CD4-positive, alpha-beta T cell treated with Interleukin-1 beta for 1 hour (primary cell): ENCODE measurements around the gene TNFRSF17.

ENCODE experiments used
- DNase-seq, 2 donors: peaks; one replicate each; pipeline ENCODE4 v3.0.0-alpha.2; 2020 to 2022

The TNFRSF17 gene

DNA sequence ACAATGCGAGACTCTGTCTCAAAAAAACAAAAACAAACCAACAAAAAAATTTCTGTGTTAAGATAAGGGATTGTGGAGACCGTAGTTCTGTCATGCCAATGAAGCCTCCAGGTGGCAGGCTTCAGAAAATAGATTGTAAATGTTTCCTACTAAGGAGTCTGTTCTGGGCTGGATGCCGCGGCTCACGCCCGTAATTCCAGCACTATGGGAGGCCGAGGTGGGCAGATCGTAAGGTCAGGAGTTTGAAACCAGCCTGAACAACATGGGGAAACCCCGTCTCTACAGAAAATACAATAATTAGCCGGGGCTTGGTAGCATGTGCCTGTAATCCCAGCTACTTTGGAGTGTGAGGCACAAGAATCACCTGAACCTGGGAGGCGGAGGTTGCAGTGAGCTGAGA lies 7.1 kb downstream of the TNFRSF17 start:
- DNase-seq = no peak

DNA sequence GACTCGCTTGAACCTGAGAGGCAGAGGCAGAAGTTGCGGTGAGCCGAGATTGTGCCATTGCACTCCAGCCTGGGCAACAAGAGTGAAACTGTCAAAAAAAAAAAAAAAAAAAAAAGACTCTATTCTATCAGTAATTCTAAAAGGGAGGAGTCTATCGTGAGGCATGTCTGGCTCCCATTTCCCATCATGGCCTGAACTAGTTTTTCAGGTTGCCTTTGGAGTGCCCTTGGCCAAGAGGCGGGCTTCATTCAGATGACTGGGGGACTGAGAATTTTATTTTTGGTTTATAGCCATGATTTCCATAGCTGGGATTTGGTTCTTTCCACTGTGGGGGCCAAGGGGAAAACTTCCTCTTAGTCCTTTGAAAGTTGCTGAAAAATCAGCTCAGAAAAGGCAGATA lies 8.1 kb downstream of the TNFRSF17 start:
- no peak for DNase-seq

DNA sequence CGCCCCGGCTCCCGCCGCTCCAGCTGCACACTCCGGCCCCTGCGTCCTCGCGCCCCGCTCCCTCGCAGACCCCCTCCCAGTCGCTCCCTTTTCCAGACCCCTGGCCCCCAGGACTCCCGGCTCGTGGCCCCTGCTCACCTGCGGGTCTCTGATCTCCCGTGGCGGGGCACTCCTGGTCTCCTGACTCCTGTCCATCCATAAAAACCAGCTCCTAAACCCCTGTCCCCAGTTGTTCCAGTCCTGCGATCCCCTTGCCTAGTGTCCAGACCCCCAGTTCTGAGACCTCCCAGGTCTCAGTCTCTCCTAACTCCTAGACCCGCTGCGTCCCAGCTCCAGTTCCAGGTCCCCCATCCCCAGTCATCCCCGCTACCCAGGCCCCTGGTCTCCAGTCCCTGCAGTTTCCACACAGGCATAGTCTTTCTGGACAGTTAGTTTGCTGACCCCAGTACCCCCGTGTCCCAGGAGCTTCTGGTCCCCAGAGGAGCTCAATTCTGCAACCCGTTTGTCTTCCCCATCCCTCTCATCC lies 11.9 kb downstream of the TNFRSF17 start:
- no peak for DNase-seq

DNA sequence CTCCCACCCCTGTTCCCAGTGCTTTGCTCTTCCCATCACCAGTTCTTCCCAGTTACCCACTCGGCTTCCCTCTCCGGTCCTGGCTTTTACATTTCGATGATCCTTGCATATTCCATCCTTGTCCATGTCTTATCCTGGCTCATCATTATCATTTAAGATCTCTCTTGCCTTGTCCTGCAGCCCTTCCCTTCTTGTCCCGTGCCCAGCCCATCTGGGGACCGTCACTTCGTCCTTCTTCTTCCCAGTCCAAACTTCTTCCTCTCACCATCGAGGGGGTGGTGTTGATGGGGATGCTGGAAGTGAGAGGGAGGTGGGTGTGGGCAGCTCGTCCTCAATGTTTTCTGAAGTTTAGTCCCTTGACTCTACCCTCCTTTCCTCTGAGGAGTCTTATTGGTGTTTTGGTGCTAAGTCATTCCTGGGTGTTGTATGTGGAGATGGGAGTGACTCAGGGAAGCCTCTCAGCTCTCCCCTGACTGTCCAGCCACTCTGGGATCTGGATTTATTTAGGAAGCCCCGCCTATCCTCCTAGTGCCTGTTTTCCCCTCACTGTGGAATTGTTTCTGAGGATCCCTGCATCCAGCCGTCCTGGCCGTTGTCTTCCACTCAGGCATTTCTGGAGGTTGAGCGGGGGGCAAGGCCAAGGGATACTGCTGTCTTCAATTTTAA lies 12.5 kb downstream of the TNFRSF17 start:
- DNase-seq = no peak

DNA sequence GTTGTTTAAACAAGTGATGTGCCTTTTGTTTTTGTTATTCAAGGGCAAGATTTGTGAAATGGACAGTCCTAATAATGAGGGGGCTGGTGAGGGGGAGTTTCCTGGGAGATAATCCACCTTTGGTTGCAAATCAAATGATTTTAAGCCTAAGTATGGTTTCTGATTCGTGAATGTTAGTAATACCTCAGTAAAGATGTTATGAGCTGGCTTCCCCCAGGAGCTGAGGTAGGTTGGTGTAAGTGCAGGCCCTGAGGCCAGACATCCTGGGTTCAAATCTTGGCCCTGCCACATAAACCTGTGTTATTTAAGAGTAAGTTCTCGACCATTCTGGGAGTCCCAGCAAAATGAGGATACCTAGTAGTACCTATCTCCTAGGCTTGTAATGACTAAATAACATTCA lies 13.1 kb downstream of the TNFRSF17 start:
- DNase-seq = no peak

DNA sequence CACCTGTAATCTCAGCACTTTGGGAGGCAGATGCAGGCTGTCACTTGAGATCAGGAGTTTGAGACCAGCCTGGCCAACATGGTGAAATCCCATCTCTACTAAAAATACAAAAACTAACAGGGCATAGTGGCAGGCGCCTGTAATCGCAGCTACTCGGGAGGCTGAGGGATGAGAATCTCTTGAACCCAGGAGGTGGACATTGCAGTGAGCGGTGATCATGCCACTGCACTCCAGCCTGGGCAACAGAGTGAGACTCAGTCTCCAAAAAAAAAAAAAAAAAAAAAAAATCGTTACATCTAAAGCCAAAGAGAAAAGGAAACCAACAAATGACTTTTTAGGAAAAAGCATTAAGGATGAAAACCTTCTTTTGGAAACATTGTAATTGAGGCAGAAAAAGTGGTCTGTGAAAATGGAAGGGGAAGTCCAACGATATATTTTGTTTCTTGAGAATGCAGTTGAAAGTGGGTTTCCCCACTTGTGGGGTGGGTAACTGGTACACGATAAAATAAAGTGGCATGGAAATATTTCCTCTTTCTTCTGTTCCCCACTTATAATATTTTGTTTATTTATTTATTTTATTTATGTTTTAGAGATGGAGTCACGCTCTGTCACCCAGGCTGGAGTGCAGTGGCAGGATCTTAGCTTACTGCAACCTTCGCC lies 14.1 kb downstream of the TNFRSF17 start:
- DNase-seq = no peak

DNA sequence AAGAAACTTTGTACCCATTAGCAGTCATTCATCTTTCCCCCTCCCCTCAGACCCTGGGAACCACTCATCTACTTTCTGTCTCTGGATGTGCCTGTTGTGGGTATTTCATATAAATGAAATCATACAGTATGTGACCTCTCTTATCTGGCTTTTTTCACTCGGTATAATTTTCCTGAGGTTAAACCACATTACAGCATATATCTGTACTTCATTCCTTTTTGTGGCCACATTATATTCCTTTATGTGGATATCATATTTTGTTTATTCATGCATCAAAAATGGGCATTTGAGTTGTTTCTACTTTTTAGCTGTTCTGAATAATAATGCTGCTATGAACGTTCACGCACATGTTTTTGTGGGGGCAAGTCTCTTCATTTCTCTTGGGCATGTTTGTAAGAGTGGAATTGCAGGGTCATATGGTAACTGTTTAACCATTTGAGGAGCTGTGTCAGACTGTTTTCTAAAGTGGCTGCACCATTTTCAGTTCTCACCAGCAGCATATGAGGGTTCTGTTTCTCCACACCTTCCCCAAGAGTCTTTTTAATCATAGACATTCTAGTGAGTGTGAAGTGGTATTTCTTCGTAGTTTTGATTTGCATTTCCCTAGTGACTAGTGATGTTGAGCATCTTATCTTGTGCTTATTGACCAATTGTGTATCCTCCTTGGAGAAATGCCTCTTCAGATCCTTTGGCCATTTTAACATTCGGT lies 15.3 kb downstream of the TNFRSF17 start:
- DNase-seq = no peak

DNA sequence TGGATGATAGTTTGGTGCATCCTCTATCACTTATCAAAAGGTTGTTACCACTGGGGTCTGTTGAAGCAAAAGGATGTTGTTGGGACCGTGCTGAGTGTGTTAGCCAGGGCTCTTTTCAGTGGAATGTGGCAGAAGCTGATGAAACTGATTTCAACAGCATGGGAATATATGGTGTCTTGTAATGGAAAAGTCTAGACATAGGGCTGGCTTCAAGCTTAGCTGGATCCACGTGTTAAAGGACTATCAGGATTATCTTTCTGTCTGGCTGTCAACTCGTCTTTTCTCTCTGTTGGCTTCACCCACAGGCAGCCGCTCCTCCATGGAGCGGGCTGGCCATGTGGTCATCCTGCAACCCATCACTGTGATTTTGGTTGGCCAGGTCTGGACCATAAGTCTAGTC lies 20.2 kb downstream of the TNFRSF17 start:
- no peak for DNase-seq

DNA sequence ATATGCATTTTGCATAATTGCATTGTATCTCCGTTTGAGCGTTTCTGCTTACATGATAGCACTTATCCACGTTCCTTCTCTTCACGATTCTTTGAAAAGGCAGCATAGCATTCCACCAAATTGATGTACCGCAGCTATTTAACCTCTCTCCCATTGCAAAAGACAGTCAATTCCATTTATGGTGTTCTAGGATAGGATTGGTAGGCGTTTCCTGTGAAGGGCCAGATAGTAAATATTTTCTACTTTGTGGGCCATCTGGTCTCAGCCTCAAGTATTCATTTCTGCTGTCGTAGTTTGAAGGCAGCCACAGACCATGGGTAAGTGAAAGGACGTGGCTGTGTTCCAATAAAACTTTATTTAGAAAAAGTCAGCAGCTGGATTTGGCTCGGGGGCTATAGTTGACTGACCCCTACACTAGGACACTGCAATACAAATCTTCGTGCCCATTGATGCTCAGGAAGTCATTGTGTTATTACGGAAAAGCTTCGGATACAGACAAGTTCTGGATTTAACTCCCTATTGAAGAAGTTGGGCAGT lies 21.6 kb downstream of the TNFRSF17 start:
- DNase-seq = no peak

DNA sequence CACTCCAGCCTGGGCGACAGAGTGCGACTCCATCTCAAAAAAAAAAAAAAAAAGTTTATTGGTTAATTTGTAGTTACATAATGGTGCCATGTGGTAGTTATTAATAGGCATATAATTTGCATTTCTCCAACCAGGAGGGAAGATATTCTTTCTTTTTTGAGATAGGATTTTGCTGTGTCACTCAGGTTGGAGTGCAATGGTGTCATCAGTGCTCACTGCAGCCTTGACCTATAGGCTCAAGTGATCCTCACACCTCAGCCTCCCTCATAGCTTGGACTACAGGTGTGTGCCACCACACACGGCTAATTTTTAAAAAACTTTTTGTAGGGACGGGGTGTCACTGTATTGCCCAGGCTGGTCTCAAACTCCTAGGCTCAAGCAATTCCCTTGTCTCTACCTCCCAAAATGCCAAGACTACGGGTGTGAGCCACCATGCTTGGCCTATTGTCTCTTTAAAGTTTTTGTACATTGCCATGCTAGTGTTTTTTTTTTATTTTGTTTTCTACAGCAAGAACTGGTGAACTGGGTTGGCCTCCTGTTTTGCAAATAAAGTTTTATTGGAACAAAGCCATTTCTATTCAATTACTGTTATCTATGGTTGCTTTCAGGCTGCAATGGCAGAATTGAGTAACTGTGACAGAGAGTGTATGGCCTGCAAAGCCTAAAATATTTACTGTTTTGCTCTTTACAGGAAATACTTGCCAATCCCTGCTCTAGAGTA lies 23.4 kb downstream of the TNFRSF17 start:
- no peak for DNase-seq

DNA sequence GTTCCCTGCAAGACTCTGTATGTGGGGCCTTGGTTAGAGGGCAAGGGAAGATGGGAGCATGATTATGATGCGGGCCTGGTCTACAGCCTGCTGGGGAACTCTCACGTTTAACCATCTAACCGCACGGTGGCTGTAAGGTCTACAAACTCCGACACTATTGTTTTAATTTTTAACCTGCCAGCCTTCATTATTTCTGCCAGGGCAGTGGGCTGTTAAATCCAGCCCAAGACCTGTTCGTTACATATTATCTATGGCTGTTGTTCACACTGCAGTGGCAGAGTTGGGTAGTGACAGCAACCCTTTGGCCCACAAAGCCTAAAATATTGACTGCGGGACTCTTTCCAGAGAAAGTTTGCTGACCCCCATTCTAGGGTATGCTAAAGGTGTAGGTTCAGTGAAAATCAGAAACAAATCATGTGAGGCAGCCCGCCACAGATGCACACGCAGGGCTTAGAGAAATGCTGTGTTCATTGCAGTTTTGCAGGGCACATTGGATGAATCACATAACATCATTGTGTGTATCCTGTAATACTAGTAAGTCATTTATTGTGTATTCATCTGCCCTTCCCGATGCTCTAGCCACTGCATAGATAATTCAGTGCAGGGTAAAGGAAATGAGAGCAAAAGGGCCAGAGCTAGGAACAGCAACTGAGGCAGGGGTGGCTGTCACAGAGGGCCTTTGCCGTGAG lies 25.8 kb downstream of the TNFRSF17 start:
- DNase-seq = no peak

DNA sequence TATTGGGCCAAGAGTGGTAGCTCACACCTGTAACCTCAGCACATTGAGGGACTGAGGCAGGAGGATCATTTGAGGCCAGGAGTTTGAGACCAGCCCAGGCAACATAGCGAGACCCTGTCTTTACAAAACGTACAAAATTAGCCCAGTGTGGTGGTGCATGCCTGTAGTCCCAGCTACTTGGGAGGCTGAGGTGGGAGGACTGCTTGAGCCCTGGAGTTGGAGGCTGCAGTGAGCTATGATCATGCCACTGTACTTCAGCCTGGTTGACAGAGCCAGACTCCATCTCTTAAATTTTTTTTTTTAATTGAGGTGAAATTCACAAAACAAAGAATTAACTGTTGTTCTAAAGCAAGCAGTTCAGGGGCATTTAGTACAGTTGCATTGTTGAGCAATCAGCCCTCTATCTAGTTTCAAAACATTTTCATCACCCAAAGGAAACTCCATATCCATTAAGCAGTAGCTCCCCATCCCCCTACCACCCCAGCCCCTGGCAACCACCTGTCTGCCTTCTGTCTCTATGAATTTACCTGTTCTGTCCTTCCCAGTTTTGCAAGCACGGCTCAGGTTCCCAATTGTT lies 27.1 kb downstream of the TNFRSF17 start:
- no peak for DNase-seq

DNA sequence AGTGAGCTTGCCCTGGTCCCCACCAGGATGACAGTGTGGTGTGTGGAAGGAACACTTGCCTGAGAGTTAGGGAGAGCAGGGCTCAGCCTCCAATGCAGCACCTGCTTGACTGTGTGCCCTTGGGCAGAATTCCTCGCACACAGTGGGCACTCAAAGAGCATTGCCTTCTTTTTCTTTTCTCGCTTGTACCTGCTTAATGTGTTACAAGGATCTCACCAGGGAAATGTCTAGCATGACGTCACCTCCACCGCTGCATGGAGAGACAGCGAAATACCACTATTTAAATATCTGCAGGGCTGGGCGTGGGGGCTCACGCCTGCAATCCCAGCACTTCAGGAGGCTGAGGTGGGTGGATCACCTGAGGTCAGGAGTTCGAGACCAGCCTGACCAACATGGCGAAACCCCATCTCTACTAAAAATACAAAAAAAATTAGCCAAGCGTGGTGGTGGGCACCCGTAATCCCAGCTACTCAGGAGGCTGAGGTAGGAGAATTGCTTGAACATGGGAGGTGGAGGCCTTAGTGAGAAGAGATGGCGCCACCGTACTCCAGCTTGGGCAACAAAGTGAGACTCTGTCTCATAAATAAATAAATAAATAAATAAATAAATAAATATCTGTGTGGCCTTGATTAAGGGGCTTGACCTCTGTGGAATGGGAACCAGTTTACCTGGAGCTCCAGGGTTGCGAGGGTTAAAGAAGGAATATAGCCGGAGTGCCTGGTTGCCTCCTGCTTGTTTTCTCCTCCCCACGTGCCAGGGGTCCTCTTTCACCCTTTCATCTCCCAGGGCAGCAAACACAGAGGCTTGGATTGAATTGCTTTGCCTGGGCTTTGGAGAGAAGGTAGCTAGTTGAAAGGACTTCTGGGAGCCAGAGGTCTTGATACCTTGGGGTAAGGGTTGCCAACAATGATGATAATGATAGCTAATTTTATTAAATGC lies 27.8 kb downstream of the TNFRSF17 start:
- DNase-seq = no peak

DNA sequence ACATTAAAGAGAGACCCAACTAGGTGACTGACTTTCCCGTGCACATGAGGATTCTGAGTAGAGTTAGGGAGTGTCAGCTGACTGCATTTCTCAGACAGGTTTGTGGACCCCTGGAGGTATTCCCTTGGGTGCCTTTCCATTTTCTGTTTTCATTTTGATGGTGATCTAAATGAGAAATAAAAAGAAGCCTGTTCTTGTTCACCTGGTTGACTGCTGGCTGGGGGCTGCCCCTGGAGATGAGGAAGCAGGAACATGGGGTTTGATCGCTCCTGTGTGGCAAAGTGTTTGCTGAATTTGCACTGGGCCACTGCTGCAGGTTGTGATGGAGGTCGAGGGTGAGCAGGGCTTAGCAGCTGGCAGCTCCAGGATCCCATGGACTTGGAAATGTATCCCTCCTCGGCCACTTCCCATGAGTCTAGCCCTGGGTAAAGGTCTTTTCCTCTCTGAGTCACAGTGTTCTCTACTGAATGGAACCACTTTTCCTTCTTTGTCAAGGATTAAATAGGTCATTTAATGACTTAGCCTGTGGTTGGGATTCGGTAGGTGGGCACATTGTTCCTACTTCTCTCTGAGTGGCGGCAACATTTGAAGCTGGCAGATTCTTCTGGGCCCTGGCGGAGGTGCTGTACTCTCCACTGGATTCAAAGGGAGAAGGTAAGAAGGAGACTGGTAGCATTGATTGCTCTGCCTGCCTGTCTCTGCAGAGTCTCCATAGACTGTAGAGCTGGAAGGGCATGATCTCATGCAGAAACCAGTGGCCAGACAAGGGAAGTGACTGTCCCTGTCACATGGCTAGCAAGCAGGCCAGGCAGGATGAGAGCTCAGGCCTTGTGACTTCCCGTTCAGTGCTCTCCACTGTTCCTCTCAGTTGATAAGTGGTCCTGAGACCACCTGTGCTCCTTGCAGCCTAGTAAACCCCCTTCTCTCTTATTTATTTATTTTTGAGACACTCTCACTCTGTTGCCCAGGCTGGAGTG lies 29.4 kb downstream of the TNFRSF17 start:
- DNase-seq = peak in 1 of 2 donors; percentile 45

DNA sequence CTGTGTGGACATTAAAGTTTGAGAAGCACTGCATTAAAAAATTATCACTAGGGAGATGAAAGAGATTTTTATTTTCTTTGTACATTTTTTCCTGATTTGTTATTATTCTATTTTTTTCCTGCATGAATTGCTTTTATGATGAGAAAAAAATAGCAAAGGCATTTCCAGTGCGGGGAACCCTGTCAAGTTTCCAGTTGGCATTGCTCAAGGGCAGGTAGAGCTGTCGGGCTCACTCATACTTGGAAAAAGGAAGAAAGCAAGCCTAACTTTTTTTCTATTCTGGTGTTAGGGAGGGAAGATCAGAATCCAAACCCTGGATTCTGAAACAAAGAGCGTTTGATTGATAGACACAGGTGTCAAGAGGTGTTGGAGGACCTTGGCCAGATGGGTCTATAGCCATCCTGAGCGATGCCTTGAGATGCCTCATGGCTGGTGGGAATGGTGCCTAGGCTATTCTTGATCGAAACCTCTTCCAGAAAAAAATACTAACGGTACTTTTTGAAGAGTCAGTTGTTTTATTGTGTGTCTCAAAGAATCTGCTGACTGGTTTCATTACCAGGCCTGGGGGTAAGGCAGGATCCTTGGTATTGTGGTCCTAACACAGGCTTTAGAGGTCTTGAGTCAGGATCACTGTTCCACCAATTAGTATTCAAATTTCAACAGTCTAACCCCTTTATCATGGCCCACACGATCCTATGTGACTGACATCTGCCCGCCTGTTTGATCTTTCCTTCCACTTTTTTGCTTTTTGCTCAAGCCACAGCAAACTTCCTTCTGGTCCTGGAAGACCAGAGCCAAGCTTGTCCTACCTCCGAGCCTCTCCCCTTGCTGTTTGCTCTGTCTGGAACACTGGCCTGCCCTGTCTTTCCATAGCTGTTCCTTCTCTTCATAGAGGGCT lies 31.7 kb downstream of the TNFRSF17 start:
- no peak for DNase-seq

DNA sequence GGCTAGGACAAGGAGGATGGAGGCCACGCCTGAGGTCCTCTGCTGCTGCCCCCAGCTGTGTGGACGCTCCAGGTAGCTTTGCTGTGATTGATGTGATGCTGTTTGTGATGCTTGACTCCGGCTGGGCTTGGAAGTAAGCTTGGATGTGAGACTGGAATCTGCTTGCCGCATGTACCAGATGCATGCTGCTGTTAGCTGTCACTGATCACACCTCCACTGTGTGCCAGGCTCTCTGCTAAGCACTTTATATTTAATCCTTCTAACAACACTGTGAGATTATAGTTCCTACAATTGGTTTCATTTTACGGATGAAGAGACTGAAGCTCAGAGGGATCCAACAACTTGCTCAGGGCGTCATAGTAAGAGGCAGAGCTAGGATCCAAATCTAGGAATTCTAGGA lies 35.0 kb downstream of the TNFRSF17 start:
- no peak for DNase-seq

DNA sequence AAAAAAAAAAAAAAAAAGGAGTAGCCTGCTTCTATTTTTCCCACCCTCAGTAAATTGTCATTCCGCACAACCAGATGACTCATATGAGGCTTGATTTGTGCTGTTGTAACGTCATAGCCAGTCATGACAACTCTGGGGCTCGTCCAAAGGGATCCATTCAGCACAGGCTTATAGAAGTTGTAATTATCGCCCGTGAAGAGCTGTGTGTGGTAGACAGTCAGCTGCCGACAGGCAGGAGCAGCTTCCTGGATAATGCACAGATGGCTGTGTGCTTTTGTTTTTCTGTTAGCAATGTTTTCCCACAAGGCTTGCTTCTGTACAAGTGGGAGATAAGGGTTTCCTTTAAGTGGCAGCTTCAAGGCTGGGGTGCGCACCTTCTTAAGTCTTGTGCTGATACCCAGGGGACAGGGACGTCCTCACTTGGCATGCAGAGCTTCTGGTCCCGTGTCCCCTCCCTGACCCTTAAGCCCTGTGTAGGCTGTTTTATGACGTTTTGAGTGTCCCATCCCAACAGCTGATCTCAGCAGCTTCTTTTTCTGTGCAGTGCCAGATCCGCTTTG lies 37.5 kb downstream of the TNFRSF17 start:
- DNase-seq = no peak

DNA sequence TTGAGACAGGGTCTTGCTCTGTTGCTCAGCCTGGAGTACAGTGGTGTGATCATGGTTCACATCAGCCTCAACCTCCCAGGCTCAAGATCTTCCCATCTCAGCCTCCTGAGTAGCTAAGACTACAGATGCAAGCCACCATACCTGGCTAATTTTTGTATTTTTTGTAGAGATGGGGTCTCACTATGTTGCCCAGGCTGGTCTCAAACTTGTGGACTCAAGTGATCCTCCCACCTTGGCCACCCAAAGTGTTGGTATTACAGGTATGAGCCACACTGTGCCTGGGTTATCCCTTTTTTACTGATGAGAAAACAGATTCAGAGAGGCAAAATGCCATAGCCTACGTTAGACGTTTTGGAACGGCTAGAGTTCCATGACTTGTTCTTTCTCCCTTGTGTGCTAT lies 41.6 kb downstream of the TNFRSF17 start:
- DNase-seq = no peak
